Neural progenitor cell (in vitro differentiated cells): ENCODE results near the gene CEP170B. TPM values are rescaled to one million over a fixed set of nuclear protein-coding genes. Genes with fewer than 3 reads are reported as not detected.

Experiments
- DNase-seq: peaks from one replicate; pipeline ENCODE4 v3.0.0-alpha.2; 2016; ENCODE audit warnings: low spot score
- H2AFZ ChIP-seq: fragments of 200-600 bp; sonication (generic); replicated peaks from 2 replicates; pipeline ENCODE4 v1.6.1; 2016; ENCODE audit warnings: antibody characterized with exemption
- H3F3A ChIP-seq: fragments of 200-600 bp; sonication (generic); 2 replicates; pipeline ENCODE4 v1.6.1; 2016; ENCODE audit warnings: antibody characterized with exemption, low read depth
- H3K27ac ChIP-seq: fragments of 200-600 bp; sonication (generic); 2 replicates; pipeline ENCODE4 v1.5.1; 2016; ENCODE audit warnings: mild to moderate bottlenecking
- H3K27me3 ChIP-seq: fragments of 200-600 bp; sonication (generic); 2 replicates; pipeline ENCODE4 v1.6.1; 2016; ENCODE audit warnings: mild to moderate bottlenecking, moderate library complexity
- H3K36me3 ChIP-seq: fragments of 200-600 bp; sonication (generic); 2 replicates; pipeline ENCODE4 v1.5.1; 2016
- H3K4me1 ChIP-seq: fragments of 200-600 bp; sonication (generic); 2 replicates; pipeline ENCODE4 v1.6.1; 2016; ENCODE audit warnings: mixed run types
- H3K4me2 ChIP-seq: fragments of 200-600 bp; sonication (generic); 2 replicates; pipeline ENCODE4 v1.6.1; 2016
- H3K4me3 ChIP-seq: fragments of 200-600 bp; sonication (generic); 2 replicates; pipeline ENCODE4 v1.5.1; 2016
- H3K79me2 ChIP-seq: fragments of 200-600 bp; sonication (generic); 2 replicates; pipeline ENCODE4 v1.6.1; 2016; ENCODE audit warnings: low read depth
- H3K9ac ChIP-seq: fragments of 200-600 bp; sonication (generic); 2 replicates; pipeline ENCODE4 v1.6.1; 2016
- H3K9me3 ChIP-seq: fragments of 200-600 bp; sonication (generic); 2 replicates; pipeline ENCODE4 v1.5.1; 2016; ENCODE audit warnings: low read depth
- H4K20me1 ChIP-seq: fragments of 200-600 bp; sonication (generic); 2 replicates; pipeline ENCODE4 v1.6.1; 2016; ENCODE audit warnings: low read depth
- H3K27ac Mint-ChIP-seq: 3 replicates; pipeline ENCODE4 v1.8.0; 2021; ENCODE audit warnings: mixed read lengths
- H3K27me3 Mint-ChIP-seq: 2 replicates; pipeline ENCODE4 v1.8.0; 2022; ENCODE audit warnings: low read depth, mild to moderate bottlenecking, inconsistent platforms, moderate library complexity, mixed read lengths; ENCODE audit not compliant: insufficient read depth
- H3K36me3 Mint-ChIP-seq: 3 replicates; pipeline ENCODE4 v1.8.0; 2021; ENCODE audit warnings: mixed read lengths
- H3K4me1 Mint-ChIP-seq: 3 replicates; pipeline ENCODE4 v1.8.0; 2021; ENCODE audit warnings: mixed read lengths
- H3K4me3 Mint-ChIP-seq: 3 replicates; pipeline ENCODE4 v1.8.0; 2021; ENCODE audit warnings: mild to moderate bottlenecking, moderate library complexity, mixed read lengths
- H3K9me3 Mint-ChIP-seq: 3 replicates; pipeline ENCODE4 v1.8.0; 2020; ENCODE audit warnings: mixed read lengths
- EZH2 ChIP-seq: fragments of 200-600 bp; sonication (generic); IDR thresholded peaks from 2 replicates; pipeline ENCODE4 v1.6.1; 2017; ENCODE audit warnings: antibody characterized with exemption, mild to moderate bottlenecking, moderate library complexity
- EZH2phosphoT487 ChIP-seq: fragments of 200-600 bp; sonication (generic); IDR thresholded peaks from 2 replicates; pipeline ENCODE4 v1.6.1; 2017; ENCODE audit warnings: antibody characterized with exemption
- total RNA-seq: library from RNA; depleted of rRNA; stranded (reverse); fragments of >200 nt; gene quantifications from 2 replicates; pipeline ENCODE4 v1.2.3, GENCODE V29; 2015; ENCODE audit warnings: low replicate concordance
- TF ChIP-seq, protein P1 (sequence below): fragments of 200-600 bp; sonication (generic); IDR thresholded peaks from 2 replicates; pipeline ENCODE4 v1.5.1; 2017; ENCODE audit warnings: antibody characterized with exemption, mild to moderate bottlenecking

CEP170B gene
- total RNA-seq, 1 donor from 2014 or later = 3.0 TPM

DNA sequence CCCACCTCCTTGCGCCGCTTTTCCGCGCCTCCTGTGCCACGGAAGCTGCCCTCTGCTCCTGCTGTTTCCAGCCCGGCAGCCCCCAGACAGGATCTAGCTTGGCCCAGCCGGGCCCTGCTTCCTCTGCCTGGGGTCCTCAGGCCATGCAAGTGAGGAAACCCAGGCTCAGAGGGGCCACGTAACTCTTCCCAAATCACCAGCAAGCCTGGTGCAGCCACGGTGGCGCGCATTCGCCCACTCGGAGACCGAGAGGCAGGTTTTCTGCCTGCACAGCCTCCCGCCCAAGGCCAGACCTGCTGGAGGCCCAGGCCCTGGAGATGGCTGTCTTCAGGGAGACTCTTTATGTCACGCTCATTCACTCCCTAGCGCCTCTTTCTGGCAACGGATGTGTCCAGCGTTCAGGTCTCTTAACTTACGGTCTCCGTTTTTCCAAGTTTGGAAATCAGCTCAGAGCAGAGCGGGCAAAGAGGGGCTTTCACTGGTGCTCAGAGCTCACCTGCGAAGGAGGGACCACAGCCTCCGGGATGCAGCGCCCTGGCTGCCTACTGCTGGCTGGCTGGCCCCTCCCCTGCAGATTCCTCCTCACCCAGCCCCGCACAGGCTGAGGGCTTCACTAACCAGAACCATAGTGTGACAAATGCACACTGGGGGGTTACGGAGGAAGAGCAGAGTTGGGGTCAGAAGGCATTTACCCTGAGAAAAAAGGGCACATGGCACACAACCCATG lies 20.6 kb upstream of the CEP170B start:
- Histone ChIP-seq H3K4me2 (peak overlapping the region; percentile 78), H3K4me3 (peak overlapping the region; percentile 44), H3K4me1 (peaks cover 9% of the 10 kb centered on the region), H3K9me3 (no peaks in the 10 kb centered on the region), H3K27me3 (peaks cover 51% of the 10 kb centered on the region), H3F3A (peaks cover 31% of the 10 kb centered on the region), H3K9ac (no peak overlapping the region), H2AFZ (peak overlapping the region; percentile 73), H3K36me3 (no peaks in the 10 kb centered on the region), H3K79me2 (no peaks in the 10 kb centered on the region), H3K27ac (no peak overlapping the region), H4K20me1 (no peaks in the 10 kb centered on the region)
- Mint-ChIP-seq H3K4me1 (peaks cover 12% of the 10 kb centered on the region), H3K27ac (no peak overlapping the region), H3K36me3 (no peaks in the 10 kb centered on the region), H3K9me3 (peaks cover 4% of the 10 kb centered on the region), H3K4me3 (peak overlapping the region; percentile 78), H3K27me3 (peaks cover 39% of the 10 kb centered on the region)
- DNase-seq = peak; percentile 54
- peak; percentile 24 for TF ChIP-seq EZH2
- no peak for TF ChIP-seq EZH2phosphoT487
- TF ChIP-seq, protein P1, sequence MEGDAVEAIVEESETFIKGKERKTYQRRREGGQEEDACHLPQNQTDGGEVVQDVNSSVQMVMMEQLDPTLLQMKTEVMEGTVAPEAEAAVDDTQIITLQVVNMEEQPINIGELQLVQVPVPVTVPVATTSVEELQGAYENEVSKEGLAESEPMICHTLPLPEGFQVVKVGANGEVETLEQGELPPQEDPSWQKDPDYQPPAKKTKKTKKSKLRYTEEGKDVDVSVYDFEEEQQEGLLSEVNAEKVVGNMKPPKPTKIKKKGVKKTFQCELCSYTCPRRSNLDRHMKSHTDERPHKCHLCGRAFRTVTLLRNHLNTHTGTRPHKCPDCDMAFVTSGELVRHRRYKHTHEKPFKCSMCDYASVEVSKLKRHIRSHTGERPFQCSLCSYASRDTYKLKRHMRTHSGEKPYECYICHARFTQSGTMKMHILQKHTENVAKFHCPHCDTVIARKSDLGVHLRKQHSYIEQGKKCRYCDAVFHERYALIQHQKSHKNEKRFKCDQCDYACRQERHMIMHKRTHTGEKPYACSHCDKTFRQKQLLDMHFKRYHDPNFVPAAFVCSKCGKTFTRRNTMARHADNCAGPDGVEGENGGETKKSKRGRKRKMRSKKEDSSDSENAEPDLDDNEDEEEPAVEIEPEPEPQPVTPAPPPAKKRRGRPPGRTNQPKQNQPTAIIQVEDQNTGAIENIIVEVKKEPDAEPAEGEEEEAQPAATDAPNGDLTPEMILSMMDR = peak; percentile 25

DNA sequence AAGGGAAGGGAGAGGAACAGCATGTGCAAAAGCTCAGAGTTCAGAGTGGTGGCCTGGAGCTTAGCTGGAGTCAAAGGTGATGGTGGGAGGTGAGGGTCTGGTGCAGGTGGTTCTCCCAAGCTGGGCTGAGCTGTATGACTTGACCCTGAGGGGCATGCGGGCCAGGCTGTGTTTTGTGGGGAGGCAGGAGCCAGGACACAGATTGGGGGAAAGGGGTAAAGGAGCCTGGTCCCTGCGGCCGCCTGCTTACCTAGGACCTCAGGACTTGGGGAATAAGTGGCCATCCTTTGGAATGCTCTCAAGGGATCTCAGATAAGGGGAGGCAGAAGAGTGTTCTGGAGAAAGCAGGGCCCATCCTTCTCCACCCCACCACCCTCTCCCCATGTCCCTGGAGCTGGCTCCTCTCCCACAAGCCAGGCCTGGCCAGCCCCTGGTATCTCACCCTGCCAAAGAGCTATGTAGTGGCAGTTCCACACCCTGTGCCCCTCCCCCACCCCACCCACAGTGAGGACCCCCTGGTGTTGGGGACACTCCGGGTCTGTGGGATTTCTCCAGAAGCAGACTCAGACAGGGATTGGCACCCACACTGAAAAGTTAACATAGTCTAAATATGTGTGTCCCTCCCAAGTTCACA lies 19.9 kb upstream of the CEP170B start:
- Mint-ChIP-seq H3K9me3 (peaks cover 4% of the 10 kb centered on the region), H3K4me1 (peaks cover 12% of the 10 kb centered on the region), H3K36me3 (no peaks in the 10 kb centered on the region), H3K27me3 (peaks cover 37% of the 10 kb centered on the region), H3K27ac (no peak overlapping the region), H3K4me3 (no peak overlapping the region)
- H3K27me3 ChIP-seq = peaks cover 51% of the 10 kb centered on the region
- H3K36me3 ChIP-seq = no peaks in the 10 kb centered on the region
- TF ChIP-seq, protein P1 = no peak
- TF ChIP-seq EZH2phosphoT487 = no peak
- TF ChIP-seq EZH2 = no peak
- H3K9ac ChIP-seq = no peak overlapping the region
- H3K79me2 ChIP-seq = no peaks in the 10 kb centered on the region
- H3K4me3 ChIP-seq = no peak overlapping the region
- H3K4me2 ChIP-seq = peak overlapping the region; percentile 78
- H3K4me1 ChIP-seq = peaks cover 9% of the 10 kb centered on the region
- no peak for DNase-seq
- no peak overlapping the region for H2AFZ ChIP-seq
- H3K27ac ChIP-seq = no peak overlapping the region
- H3K9me3 ChIP-seq = no peaks in the 10 kb centered on the region
- peaks cover 31% of the 10 kb centered on the region for H3F3A ChIP-seq
- no peaks in the 10 kb centered on the region for H4K20me1 ChIP-seq

DNA sequence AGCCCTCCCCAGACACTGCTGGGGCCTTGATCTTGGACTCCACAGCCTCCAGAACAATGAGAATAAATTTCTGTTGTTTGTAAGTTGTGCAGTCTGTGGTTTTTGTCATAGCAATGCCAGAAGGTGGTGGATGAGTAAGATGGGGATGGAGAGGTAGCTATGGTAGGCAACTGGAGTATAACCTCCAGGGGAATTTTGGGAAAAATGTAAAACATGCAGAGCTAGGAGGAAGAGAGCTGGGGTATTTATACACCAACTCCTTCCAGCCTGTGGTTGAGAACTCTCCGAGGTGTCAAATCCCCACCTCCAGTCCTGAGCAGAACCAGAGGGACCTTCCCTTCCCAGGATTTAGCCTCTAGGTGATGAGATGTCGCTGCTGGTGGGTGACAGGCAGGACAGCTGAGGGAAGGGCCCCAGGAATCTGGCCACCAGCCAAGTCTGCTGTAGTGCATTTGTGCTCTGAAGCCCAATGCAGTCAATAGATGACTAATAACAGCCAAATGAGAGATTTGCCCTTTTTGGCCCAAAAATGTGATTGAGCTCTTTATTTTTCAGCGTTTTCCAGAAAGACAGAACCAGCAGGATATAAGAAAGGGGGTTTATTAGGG lies 19.1 kb upstream of the CEP170B start:
- H3K36me3 Mint-ChIP-seq = no peaks in the 10 kb centered on the region
- no peaks in the 10 kb centered on the region for H3K9me3 ChIP-seq
- no peak overlapping the region for H3K4me2 ChIP-seq
- H3F3A ChIP-seq = peaks cover 31% of the 10 kb centered on the region
- peaks cover 46% of the 10 kb centered on the region for H3K27me3 ChIP-seq
- H3K4me3 Mint-ChIP-seq = no peak overlapping the region
- no peak overlapping the region for H2AFZ ChIP-seq
- H3K4me3 ChIP-seq = no peak overlapping the region
- H3K36me3 ChIP-seq = no peaks in the 10 kb centered on the region
- H3K9ac ChIP-seq = no peak overlapping the region
- H4K20me1 ChIP-seq = no peaks in the 10 kb centered on the region
- peaks cover 9% of the 10 kb centered on the region for H3K4me1 ChIP-seq
- H3K79me2 ChIP-seq = no peaks in the 10 kb centered on the region
- no peak overlapping the region for H3K27ac Mint-ChIP-seq
- no peak overlapping the region for H3K27ac ChIP-seq
- peaks cover 4% of the 10 kb centered on the region for H3K9me3 Mint-ChIP-seq
- H3K27me3 Mint-ChIP-seq = peaks cover 37% of the 10 kb centered on the region
- no peak for DNase-seq
- peaks cover 12% of the 10 kb centered on the region for H3K4me1 Mint-ChIP-seq
- TF ChIP-seq, protein P1 = no peak
- TF ChIP-seq EZH2phosphoT487 = no peak
- TF ChIP-seq EZH2 = no peak
